ENCODE results near the gene ANXA10. TPM values are rescaled to one million over a fixed set of nuclear protein-coding genes. Genes with fewer than 3 reads are reported as not detected.
A peak's percentile ranks its signal among the peaks of the same experiment; 100 is the strongest.

Gene ANXA10
- total and polyA plus RNA-seq, 2 of the 4 experiments (the other 2 are of a cell fraction), result 0.44 to 0.72 TPM

- H4K20me1 ChIP-seq (ENCODE audit: insufficient read depth, low read length), result no peaks in the 10 kb centered on the region
- ChIA-PET POLR2A (ENCODE audit: unreplicated experiment) (no interaction called here), CTCF (no interaction called here)
- TF ChIP-seq BHLHE40 (IDR thresholded peaks at IDR 0.05; ENCODE audit: low read depth, low read length) (no peak), NFE2L2 (IDR thresholded peaks at IDR 0.05; ENCODE audit: low read depth, low read length) (no peak), CEBPB (IDR thresholded peaks at IDR 0.05; ENCODE audit: low read depth, low read length) (no peak), SMC3 (IDR thresholded peaks at IDR 0.05; ENCODE audit: low read depth, low read length) (no peak), MAFK (IDR thresholded peaks at IDR 0.05; ENCODE audit: low read depth, low read length) (no peak), RFX5 (IDR thresholded peaks at IDR 0.05; ENCODE audit: low read depth, low read length) (no peak), MXI1 (IDR thresholded peaks at IDR 0.05; ENCODE audit: borderline replicate concordance, low read depth, low read length) (no peak), MAZ (IDR thresholded peaks at IDR 0.05; ENCODE audit: borderline replicate concordance, low read depth, low read length) (no peak), CHD1 (IDR thresholded peaks at IDR 0.05; ENCODE audit: low read depth, low read length) (no peak), RAD21 (IDR thresholded peaks at IDR 0.05; ENCODE audit: low read length) (no peak), FOS (IDR thresholded peaks at IDR 0.05; ENCODE audit: low read depth, low read length) (no peak), POLR2A (IDR thresholded peaks at IDR 0.05; ENCODE audit: low read depth, low read length) (no peak), RCOR1 (IDR thresholded peaks at IDR 0.05; ENCODE audit: insufficient replicate concordance, low read length) (no peak), ELK1 (IDR thresholded peaks at IDR 0.05; ENCODE audit: borderline replicate concordance, low read depth, low read length) (no peak)
- TF ChIP-seq, protein P1, sequence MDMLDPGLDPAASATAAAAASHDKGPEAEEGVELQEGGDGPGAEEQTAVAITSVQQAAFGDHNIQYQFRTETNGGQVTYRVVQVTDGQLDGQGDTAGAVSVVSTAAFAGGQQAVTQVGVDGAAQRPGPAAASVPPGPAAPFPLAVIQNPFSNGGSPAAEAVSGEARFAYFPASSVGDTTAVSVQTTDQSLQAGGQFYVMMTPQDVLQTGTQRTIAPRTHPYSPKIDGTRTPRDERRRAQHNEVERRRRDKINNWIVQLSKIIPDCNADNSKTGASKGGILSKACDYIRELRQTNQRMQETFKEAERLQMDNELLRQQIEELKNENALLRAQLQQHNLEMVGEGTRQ (IDR thresholded peaks at IDR 0.05; ENCODE audit: low read depth, low read length), result no peak
- TF ChIP-seq, protein P2, sequence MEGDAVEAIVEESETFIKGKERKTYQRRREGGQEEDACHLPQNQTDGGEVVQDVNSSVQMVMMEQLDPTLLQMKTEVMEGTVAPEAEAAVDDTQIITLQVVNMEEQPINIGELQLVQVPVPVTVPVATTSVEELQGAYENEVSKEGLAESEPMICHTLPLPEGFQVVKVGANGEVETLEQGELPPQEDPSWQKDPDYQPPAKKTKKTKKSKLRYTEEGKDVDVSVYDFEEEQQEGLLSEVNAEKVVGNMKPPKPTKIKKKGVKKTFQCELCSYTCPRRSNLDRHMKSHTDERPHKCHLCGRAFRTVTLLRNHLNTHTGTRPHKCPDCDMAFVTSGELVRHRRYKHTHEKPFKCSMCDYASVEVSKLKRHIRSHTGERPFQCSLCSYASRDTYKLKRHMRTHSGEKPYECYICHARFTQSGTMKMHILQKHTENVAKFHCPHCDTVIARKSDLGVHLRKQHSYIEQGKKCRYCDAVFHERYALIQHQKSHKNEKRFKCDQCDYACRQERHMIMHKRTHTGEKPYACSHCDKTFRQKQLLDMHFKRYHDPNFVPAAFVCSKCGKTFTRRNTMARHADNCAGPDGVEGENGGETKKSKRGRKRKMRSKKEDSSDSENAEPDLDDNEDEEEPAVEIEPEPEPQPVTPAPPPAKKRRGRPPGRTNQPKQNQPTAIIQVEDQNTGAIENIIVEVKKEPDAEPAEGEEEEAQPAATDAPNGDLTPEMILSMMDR (conservative IDR thresholded peaks at IDR 0.05; ENCODE audit: low read depth, low read length), result no peak
- no peaks in the 10 kb centered on the region for H3K27me3 ChIP-seq (ENCODE audit: control insufficient read depth, insufficient read depth, low read length)
- H2BK120ac ChIP-seq (ENCODE audit: low read depth, low read length), result no peak overlapping the region
- no peaks in the 10 kb centered on the region for H3K79me1 ChIP-seq (ENCODE audit: low read depth in 1 of 2, low read length in 2 of 2)
- peaks cover 2% of the 10 kb centered on the region; the same call in 1 of the 2 replicates for H3K9me1 ChIP-seq (ENCODE audit: insufficient read depth, low read length)
- peak overlapping the region; percentile 56; the same call in 1 of the 2 replicates for H3K18ac ChIP-seq (ENCODE audit: low read depth, low read length)
- no peak overlapping the region for H3K9ac ChIP-seq (ENCODE audit: low read depth, low read length)
- no peak overlapping the region for H2AFZ ChIP-seq (replicated peaks; ENCODE audit: low read length, poor library complexity)
- no peak overlapping the region for H4K91ac ChIP-seq (ENCODE audit: insufficient read depth, low read depth, low read length)
- dilution Hi-C loops (cut with HindIII; ENCODE audit: low sequenced_read_pairs, unreplicated experiment) (no loop called here), in situ Hi-C loops (cut with MboI; ENCODE audit: low sequenced_read_pairs) (no loop called here), intact Hi-C loops (cut with micrococcal nuclease) (loop anchor here (2.0 kb wide), 1 partner anchor 16 kb away; no protein-coding TSS in a partner anchor)
- H3K4ac ChIP-seq (ENCODE audit: low read depth, low read length), result no peak overlapping the region
- no peak overlapping the region for H2BK15ac ChIP-seq (ENCODE audit: low read depth, low read length)
- peak overlapping the region; percentile 21 for H2BK5ac ChIP-seq (ENCODE audit: low read depth, low read length, poor library complexity, severe bottlenecking)
- DNase-seq, result peak; percentile 30
- H2BK20ac ChIP-seq (ENCODE audit: low read depth, low read length), result no peak overlapping the region
- peaks cover 1% of the 10 kb centered on the region; the same call in 1 of the 2 replicates for H3K4me1 ChIP-seq (ENCODE audit: control insufficient read depth, insufficient read depth, low read length)
- no peak overlapping the region for H3K23ac ChIP-seq (ENCODE audit: low read depth, low read length)
- peaks cover 2% of the 10 kb centered on the region; the same call in 1 of the 2 replicates for H3K9me3 ChIP-seq (ENCODE audit: control insufficient read depth, insufficient read depth, low read length)
- no peak overlapping the region for H3K4me3 ChIP-seq (ENCODE audit: insufficient read depth, low read depth, low read length)
- H4K8ac ChIP-seq (ENCODE audit: low read depth in 2 of 2, low read length in 2 of 2), result no peak overlapping the region
- no peak overlapping the region for H3K27ac ChIP-seq (ENCODE audit: insufficient read depth, low read length)
- H3K4me2 ChIP-seq (ENCODE audit: low read depth, low read length), result peak overlapping the region; percentile 43; the same call in 1 of the 2 replicates
- no peak; the same call in 1 of the 2 replicates for ATAC-seq (ENCODE audit: low read depth)
- H4K5ac ChIP-seq (ENCODE audit: low read depth, low read length), result no peak overlapping the region
- no peak overlapping the region for H2AK9ac ChIP-seq (replicated peaks; ENCODE audit: low read depth, low read length, poor library complexity)
- no peak overlapping the region for H2AK5ac ChIP-seq (ENCODE audit: low read depth, low read length)
- no peak overlapping the region for H3K56ac ChIP-seq (ENCODE audit: extremely low read depth, insufficient read depth, low read length)
- H3K14ac ChIP-seq (replicated peaks; ENCODE audit: low read depth, low read length), result no peak overlapping the region
- H3K36me3 ChIP-seq (ENCODE audit: control insufficient read depth, insufficient read depth, low read length), result no peaks in the 10 kb centered on the region
- BruUV-seq (replicated peaks), result no TSS peak
Measured at GRCh38 chr4:168220893-168221292, 128.6 kb downstream of the ANXA10 start.
